ENCODE results near the gene CRLF1.

- TF ChIP-seq, protein P1, sequence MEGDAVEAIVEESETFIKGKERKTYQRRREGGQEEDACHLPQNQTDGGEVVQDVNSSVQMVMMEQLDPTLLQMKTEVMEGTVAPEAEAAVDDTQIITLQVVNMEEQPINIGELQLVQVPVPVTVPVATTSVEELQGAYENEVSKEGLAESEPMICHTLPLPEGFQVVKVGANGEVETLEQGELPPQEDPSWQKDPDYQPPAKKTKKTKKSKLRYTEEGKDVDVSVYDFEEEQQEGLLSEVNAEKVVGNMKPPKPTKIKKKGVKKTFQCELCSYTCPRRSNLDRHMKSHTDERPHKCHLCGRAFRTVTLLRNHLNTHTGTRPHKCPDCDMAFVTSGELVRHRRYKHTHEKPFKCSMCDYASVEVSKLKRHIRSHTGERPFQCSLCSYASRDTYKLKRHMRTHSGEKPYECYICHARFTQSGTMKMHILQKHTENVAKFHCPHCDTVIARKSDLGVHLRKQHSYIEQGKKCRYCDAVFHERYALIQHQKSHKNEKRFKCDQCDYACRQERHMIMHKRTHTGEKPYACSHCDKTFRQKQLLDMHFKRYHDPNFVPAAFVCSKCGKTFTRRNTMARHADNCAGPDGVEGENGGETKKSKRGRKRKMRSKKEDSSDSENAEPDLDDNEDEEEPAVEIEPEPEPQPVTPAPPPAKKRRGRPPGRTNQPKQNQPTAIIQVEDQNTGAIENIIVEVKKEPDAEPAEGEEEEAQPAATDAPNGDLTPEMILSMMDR (IDR thresholded peaks at IDR 0.05): no peak
- no peak for TF ChIP-seq POLR2A (IDR thresholded peaks at IDR 0.05)
These were observed 55.0 kb downstream of the CRLF1 start for GRCh38 chr19:18551631-18552030.
